Measurements from ENCODE around the gene MLC1. TPM values are rescaled to one million over a fixed set of nuclear protein-coding genes. Genes with fewer than 3 reads are reported as not detected.

Gene MLC1
- total and polyA plus RNA-seq, 4 experiments from 2014 or later, result 0.28 TPM; not detected in 3

DNA sequence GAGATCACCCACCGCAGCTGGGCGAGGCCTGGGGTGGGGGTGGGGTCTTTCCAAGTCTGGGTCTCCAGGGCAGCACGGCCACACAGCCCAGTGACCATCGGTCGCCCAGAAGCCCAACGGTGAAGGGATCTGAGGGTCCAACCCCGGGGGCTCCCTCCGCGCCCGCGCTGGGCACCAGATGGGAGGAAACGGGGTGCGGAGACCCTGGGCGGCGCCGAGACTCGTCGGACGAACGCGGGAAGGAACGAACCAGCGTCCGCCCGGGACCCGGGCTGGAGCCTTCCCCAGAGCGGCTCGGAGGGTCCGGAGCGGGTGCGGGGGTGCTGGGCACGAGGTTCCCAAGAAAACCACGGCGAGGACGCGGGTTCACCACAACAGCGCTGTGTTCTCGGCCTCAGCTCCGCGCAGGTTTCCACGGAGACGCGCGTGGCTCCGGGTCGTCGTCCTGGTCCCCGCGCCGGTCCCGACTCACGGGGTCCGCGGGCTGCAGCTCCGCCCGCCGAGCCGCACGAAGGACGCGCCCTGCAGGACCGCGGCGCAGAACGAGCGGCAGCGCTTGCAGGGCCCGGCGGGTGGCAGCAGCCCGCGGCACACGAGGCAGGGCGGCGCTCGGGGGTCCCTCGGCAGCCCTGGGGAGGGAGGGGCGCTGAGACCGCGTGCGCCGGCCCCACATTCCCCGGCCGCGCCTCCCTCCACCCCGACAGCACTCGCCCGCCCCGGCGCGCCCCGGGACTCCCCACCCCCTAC lies 70.4 kb downstream of the MLC1 start:
- Mint-ChIP-seq H3K4me3 (peak overlapping the region in 1 of 8 donors; percentile 48), H3K4me1 (peaks cover 17 to 26% (median 24%) of the 10 kb centered on the region in 4 donors)

DNA sequence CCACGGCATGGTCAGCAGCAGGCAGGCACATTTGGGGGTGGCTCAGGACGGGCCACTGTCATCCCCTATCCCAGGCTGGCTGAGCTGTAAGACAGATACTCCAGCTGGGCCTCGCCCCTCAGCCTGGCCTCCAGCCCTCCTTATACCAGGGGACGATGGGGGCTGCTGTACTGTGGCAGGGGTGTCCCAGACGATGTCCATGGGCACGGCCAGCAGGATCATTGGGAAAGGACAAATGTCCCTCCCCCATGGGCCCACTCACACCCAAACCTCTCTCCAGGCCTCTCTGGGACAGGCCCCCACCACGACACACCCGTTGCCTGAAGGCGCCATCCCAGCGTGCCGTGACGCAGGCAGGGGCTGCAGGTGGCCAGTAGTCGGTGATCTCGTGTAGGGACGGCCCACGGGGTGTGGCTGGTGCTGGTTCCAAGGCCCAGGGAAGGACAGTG lies 71.1 kb downstream of the MLC1 start:
- Histone ChIP-seq H3K27me3 (ENCODE audit: insufficient read depth, low read length) (no peaks in the 10 kb centered on the region), H3K9me3 (ENCODE audit: control insufficient read depth in 1 of 2, low read length in 2 of 2) (no peaks in the 10 kb centered on the region), H3K36me3 (ENCODE audit: insufficient read depth, low read length) (no peaks in the 10 kb centered on the region), H3K4me3 (ENCODE audit: low read length in 2 of 2) (peak overlapping the region in 1 of 2 donors; percentile 28), H3K27ac (ENCODE audit: low read depth, low read length) (peak overlapping the region; percentile 31), H3K4me1 (ENCODE audit: insufficient read depth, low read length) (peaks cover 72% of the 10 kb centered on the region)
- no peak for DNase-seq
- H3K27ac Mint-ChIP-seq, result peak overlapping the region in 1 of 7 donors; percentile 38
- ChIA-PET POLR2A (ENCODE audit: partially characterized antibody) (no interaction called here), CTCF (ENCODE audit: partially characterized antibody) (interaction anchor here (1.2 kb wide), 1 partner anchor 9 kb away, joined by 3 read pairs; no protein-coding TSS in a partner anchor)
- no peaks in the 10 kb centered on the region for H3K9me3 Mint-ChIP-seq
- H3K36me3 Mint-ChIP-seq, result no peaks in the 10 kb centered on the region
- H3K27me3 Mint-ChIP-seq, result peaks cover 1 to 8% of the 10 kb centered on the region in 2 donors
- peaks cover 21 to 25% (median 22%) of the 10 kb centered on the region in 4 donors for H3K4me1 Mint-ChIP-seq
- intact Hi-C loops (cut with micrococcal nuclease), result loop anchor here (10.0 kb wide), 1 partner anchor 189 kb away; the partner anchor contains the start of gene BRD1
- H3K4me3 Mint-ChIP-seq, result peak overlapping the region in 4 of 8 donors; percentile 3 to 60 (median 26)

More for the DNA sequence above, 70.4 kb downstream of the MLC1 start:
- intact Hi-C loops (cut with micrococcal nuclease), result loop anchor here (10.0 kb wide), 1 partner anchor 190 kb away; the partner anchor contains the start of gene BRD1
- no peak overlapping the region for H3K27ac Mint-ChIP-seq
- CTCF ChIA-PET (ENCODE audit: partially characterized antibody), result no interaction called here
- POLR2A ChIA-PET (ENCODE audit: partially characterized antibody), result interaction anchor here (1.0 kb wide), 2 partner anchors 44 to 54 kb away, joined by 3 read pairs; partner anchors contain the start of gene PIM3
- no peaks in the 10 kb centered on the region for H3K27me3 ChIP-seq (ENCODE audit: insufficient read depth, low read length)
- H3K9me3 ChIP-seq (ENCODE audit: control insufficient read depth in 1 of 2, low read length in 2 of 2), result no peaks in the 10 kb centered on the region
- no peaks in the 10 kb centered on the region for H3K9me3 Mint-ChIP-seq
- no peaks in the 10 kb centered on the region for H3K36me3 Mint-ChIP-seq
- H3K27me3 Mint-ChIP-seq, result peaks cover 1 to 6% of the 10 kb centered on the region in 2 donors
- peak overlapping the region in 1 of 2 donors; percentile 28 for H3K4me3 ChIP-seq (ENCODE audit: low read length in 2 of 2)
- DNase-seq, result no peak
- H3K4me1 ChIP-seq (ENCODE audit: insufficient read depth, low read length), result peaks cover 78% of the 10 kb centered on the region
- peak overlapping the region; percentile 31 for H3K27ac ChIP-seq (ENCODE audit: low read depth, low read length)
- H3K36me3 ChIP-seq (ENCODE audit: insufficient read depth, low read length), result no peaks in the 10 kb centered on the region

DNA sequence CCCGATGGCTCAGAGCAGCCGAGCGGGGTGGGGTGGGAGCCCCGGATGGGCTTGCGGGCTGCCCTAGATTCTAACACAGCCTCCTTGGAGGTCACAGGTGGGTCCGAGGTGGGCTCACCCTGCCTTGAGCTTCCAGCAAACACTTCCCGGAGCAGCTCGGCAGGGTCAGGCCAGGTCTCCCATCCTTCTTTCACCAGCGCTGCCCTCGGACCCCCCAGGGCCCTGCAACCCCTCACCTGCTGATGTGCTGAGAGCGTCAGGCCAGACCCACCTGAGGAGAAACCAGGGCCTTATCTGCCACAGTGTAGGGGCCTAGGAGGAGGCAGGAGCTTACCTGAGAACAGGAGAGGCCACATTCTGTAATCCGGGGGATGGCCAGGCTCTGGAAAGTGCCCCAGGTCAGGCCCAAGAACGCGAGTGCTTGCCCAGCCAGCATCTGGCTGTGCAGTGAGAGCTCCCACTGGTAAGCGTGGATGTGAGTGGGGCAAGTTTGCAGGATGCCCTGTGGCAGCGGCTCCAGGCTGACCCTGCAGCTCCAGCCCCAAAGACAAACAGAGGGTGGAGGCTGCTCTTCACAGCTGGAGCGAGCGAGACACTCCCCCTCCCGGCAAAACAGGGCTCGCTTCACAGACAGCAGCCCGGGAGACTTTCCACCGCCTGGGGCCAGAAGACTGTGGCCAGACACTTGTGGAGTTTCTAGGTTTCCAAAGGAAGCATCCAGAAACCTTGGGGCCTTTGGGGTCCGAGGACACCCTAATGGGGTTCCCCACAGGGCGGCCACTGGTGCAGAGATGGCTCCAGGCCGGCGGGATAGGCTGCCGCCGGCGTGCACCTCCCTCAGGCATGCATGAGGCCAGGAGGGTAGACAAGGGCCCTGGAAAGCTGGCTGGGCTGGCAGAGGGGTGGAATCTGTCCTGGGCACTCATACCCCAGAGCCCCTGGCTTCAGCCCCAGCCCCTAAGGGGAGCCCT lies 72.7 kb downstream of the MLC1 start, which contains the start of gene IL17REL:
IL17REL (minus strand) TSS at position 555 of the 971 bp plus-strand sequence; CDS start at position 436, 119 bp downstream.
- Mint-ChIP-seq H3K36me3 (no peaks in the 10 kb centered on the region), H3K9me3 (no peaks in the 10 kb centered on the region), H3K27ac (peak within 1 kb of the TSS in 6 of 7 donors; percentile 17 to 84 (median 70)), H3K4me1 (peaks cover 7 to 28% (median 18%) of the 10 kb centered on the region in 4 donors), H3K27me3 (peaks cover 1 to 8% of the 10 kb centered on the region in 2 donors), H3K4me3 (peak within 1 kb of the TSS in 6 of 8 donors; percentile 46 to 79 (median 56))
- Histone ChIP-seq H3K4me3 (ENCODE audit: low read length in 2 of 2) (no peak within 1 kb of the TSS), H3K9me3 (ENCODE audit: control insufficient read depth in 1 of 2, low read length in 2 of 2) (no peaks in the 10 kb centered on the region), H3K27ac (ENCODE audit: low read depth, low read length) (peak within 1 kb of the TSS; percentile 61), H3K4me1 (ENCODE audit: insufficient read depth, low read length) (peaks cover 56% of the 10 kb centered on the region), H3K27me3 (ENCODE audit: insufficient read depth, low read length) (no peaks in the 10 kb centered on the region), H3K36me3 (ENCODE audit: insufficient read depth, low read length) (no peaks in the 10 kb centered on the region)
- POLR2A ChIA-PET (ENCODE audit: partially characterized antibody), result no interaction called here
- CTCF ChIA-PET (ENCODE audit: partially characterized antibody), result interaction anchor here (0.6 to 1.4 kb wide), 2 partner anchors 18 to 976 kb away, joined by 3 to 5 read pairs; no protein-coding TSS in a partner anchor
- no peak for DNase-seq
- intact Hi-C loops (cut with micrococcal nuclease), result loop anchor here (10.0 kb wide), 1 partner anchor 188 kb away; the partner anchor contains the start of gene BRD1

DNA sequence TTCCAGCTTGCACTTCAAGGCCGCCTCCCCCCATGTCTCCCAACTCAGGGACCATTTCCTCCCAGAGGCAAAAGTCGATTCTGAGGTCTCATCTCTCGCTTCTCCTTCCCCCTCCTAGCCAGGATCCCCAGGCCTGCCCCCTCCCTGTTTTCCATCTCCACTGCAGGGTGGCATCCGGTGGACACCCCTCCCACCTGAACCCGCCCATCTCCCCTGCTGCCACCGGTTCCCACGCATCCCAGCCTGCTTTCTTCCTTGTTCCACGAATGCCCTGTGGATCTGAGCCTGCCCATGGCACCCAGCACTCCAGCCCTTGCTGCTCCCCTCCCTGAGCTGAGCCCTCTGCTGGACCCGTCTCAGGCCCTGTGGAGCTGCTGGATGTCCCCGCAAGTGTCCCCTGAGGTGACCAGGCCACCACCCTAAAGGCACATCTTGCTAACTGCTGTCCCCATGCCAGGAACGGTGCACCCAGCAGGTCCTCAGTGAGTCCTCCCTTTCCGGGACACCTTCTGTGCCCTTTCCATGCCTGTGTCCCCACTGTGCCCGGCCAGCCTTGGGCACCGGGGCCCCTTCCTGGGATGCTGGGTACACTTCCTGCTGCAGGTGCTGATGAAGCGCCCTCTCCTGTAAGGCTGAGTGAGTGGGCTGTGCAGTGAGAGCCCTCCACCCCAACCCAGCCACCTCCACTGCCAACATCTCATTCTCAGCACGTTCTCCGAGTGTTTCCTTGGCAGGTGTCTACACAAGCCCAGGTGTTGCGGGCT lies 73.6 kb downstream of the MLC1 start:
- ChIA-PET POLR2A (ENCODE audit: partially characterized antibody) (no interaction called here), CTCF (ENCODE audit: partially characterized antibody) (interaction anchor here (1.4 kb wide), 1 partner anchor 19 kb away, joined by 5 read pairs; no protein-coding TSS in a partner anchor)
- Mint-ChIP-seq H3K9me3 (no peaks in the 10 kb centered on the region), H3K27me3 (peaks cover 1 to 8% of the 10 kb centered on the region in 2 donors), H3K4me1 (peaks cover 5 to 28% (median 17%) of the 10 kb centered on the region in 4 donors), H3K4me3 (peak overlapping the region in 7 of 8 donors; percentile 41 to 79 (median 56)), H3K36me3 (no peaks in the 10 kb centered on the region), H3K27ac (peak overlapping the region in 6 of 7 donors; percentile 12 to 77 (median 64))
- Histone ChIP-seq H3K36me3 (ENCODE audit: insufficient read depth, low read length) (no peaks in the 10 kb centered on the region), H3K9me3 (ENCODE audit: control insufficient read depth in 1 of 2, low read length in 2 of 2) (no peaks in the 10 kb centered on the region), H3K27me3 (ENCODE audit: insufficient read depth, low read length) (no peaks in the 10 kb centered on the region), H3K4me1 (ENCODE audit: insufficient read depth, low read length) (peaks cover 48% of the 10 kb centered on the region), H3K27ac (ENCODE audit: low read depth, low read length) (peak overlapping the region; percentile 61), H3K4me3 (ENCODE audit: low read length in 2 of 2) (no peak overlapping the region)
- intact Hi-C loops (cut with micrococcal nuclease), result loop anchor here (10.0 kb wide), 1 partner anchor 187 kb away; the partner anchor contains the start of gene BRD1
- peak in 1 of 5 donors; percentile 54 for DNase-seq

DNA sequence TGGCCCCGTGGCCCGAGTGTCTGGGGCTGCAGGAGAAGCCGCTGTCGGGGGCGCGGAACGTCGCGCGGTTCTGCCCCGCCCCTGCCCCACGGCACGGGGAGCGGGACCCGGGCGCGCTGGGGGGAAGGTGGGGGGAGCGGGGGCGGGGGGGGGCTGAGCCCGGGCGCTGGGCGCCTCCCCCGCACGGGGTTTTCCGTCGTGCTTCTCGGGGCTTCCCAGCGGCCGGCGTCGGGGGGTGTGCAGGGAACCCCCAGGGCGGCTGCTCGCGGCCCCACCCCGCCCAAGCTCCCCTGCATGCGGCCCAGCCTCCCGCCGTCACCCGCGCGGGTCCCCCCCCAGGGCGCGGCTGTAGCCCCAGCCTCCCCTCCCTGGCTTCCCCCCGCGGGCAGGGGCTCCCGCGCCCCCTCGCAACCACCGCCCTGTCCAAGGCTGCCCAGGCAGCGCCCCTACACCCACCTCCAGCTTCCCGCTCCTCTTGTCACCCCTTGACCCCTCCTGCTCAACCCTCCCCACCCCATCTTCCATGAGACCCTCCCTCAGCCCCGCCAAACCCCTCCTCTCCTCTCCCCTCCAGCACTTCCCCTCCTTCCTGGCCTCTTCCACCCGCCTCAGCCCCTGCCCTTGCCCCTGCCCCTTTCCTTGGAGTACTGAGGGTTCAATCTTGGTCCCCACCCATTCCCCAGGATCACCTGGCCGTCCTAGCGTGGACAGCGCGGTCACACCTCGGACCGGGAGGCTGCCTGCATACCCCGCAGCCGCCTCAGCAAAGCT lies 74.4 kb downstream of the MLC1 start:
- Histone ChIP-seq H3K4me3 (ENCODE audit: low read length in 2 of 2) (no peak overlapping the region), H3K27ac (ENCODE audit: low read depth, low read length) (peak overlapping the region; percentile 61), H3K36me3 (ENCODE audit: insufficient read depth, low read length) (no peaks in the 10 kb centered on the region), H3K4me1 (ENCODE audit: insufficient read depth, low read length) (peaks cover 40% of the 10 kb centered on the region), H3K27me3 (ENCODE audit: insufficient read depth, low read length) (no peaks in the 10 kb centered on the region), H3K9me3 (ENCODE audit: control insufficient read depth in 1 of 2, low read length in 2 of 2) (no peaks in the 10 kb centered on the region)
- Mint-ChIP-seq H3K27me3 (peaks cover 1 to 8% of the 10 kb centered on the region in 2 donors), H3K4me1 (peaks cover 5 to 28% (median 16%) of the 10 kb centered on the region in 4 donors), H3K9me3 (no peaks in the 10 kb centered on the region), H3K36me3 (no peaks in the 10 kb centered on the region), H3K4me3 (peak overlapping the region in 7 of 8 donors; percentile 21 to 79 (median 56)), H3K27ac (peak overlapping the region in 4 of 7 donors; percentile 46 to 77 (median 72))
- ChIA-PET CTCF (ENCODE audit: partially characterized antibody) (no interaction called here), POLR2A (ENCODE audit: partially characterized antibody) (no interaction called here)
- intact Hi-C loops (cut with micrococcal nuclease), result loop anchor here (10.0 kb wide), 1 partner anchor 186 kb away; the partner anchor contains the start of gene BRD1
- peak; percentile 52 to 84 (median 64) for DNase-seq

All from CD4-positive, alpha-beta memory T cell (primary cell).